ENCODE results near the gene CLASP2.

Gene CLASP2

DNA sequence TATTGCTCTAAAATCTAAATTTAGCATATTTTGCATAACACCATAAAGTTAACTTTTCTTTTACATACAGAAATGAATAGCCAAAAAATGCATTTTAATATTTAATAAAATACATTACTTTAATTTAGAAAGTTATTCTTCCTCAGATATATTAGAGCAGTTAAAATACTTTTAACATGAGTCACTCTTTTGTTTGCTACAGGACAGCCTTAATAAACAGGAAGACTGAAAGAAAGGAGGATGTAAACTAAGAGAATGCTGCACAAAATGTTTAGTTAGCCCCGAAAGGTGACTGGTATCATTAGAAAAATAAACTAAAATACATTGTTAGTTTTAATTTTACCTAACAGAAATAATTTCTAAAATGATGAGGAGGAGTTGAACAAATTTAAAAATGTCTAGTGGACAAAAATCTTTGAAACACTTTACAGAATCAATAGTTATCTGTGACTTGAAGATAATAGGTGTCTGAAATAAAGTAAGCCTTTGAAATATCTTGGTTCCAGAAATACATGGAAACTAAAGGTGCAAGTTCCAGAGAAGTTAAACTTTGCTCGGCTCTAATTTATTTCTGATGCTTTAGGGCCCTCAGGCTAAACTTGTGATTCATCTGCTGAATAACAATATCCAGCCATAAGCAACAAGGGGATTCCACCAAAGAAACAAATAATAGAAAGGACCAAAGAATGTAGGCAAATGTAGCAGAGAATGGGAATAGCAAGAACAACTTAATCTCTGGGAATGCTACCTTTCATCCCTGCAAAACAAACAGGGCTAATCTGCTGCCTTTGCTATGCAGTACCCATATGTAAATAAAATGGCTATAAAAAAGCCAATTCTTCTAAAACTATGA lies 139.5 kb downstream of the CLASP2 start:
- peak; percentile 65 for ATAC-seq
- no peak for TF ChIP-seq OSR1 (CRISPR knock-in tag; IDR thresholded peaks at IDR 0.05)
- no peak for TF ChIP-seq POU6F1 (CRISPR knock-in tag; IDR thresholded peaks at IDR 0.05; ENCODE audit: borderline replicate concordance, low read depth)
- TF ChIP-seq CSDC2 (CRISPR knock-in tag; IDR thresholded peaks at IDR 0.05) = no peak
- TF ChIP-seq, protein P1, sequence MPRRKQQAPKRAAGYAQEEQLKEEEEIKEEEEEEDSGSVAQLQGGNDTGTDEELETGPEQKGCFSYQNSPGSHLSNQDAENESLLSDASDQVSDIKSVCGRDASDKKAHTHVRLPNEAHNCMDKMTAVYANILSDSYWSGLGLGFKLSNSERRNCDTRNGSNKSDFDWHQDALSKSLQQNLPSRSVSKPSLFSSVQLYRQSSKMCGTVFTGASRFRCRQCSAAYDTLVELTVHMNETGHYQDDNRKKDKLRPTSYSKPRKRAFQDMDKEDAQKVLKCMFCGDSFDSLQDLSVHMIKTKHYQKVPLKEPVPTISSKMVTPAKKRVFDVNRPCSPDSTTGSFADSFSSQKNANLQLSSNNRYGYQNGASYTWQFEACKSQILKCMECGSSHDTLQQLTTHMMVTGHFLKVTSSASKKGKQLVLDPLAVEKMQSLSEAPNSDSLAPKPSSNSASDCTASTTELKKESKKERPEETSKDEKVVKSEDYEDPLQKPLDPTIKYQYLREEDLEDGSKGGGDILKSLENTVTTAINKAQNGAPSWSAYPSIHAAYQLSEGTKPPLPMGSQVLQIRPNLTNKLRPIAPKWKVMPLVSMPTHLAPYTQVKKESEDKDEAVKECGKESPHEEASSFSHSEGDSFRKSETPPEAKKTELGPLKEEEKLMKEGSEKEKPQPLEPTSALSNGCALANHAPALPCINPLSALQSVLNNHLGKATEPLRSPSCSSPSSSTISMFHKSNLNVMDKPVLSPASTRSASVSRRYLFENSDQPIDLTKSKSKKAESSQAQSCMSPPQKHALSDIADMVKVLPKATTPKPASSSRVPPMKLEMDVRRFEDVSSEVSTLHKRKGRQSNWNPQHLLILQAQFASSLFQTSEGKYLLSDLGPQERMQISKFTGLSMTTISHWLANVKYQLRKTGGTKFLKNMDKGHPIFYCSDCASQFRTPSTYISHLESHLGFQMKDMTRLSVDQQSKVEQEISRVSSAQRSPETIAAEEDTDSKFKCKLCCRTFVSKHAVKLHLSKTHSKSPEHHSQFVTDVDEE (CRISPR knock-in tag; IDR thresholded peaks at IDR 0.05) = no peak
- no peak for TF ChIP-seq ZC3H10 (CRISPR knock-in tag; IDR thresholded peaks at IDR 0.05)
- no peak for TF ChIP-seq CSRNP3 (CRISPR knock-in tag; IDR thresholded peaks at IDR 0.05)
- TF ChIP-seq PPARA (CRISPR knock-in tag; IDR thresholded peaks at IDR 0.05; ENCODE audit: borderline replicate concordance) = no peak
- TF ChIP-seq PATZ1 (CRISPR knock-in tag; IDR thresholded peaks at IDR 0.05; ENCODE audit: borderline replicate concordance) = no peak
- TF ChIP-seq, protein P2, sequence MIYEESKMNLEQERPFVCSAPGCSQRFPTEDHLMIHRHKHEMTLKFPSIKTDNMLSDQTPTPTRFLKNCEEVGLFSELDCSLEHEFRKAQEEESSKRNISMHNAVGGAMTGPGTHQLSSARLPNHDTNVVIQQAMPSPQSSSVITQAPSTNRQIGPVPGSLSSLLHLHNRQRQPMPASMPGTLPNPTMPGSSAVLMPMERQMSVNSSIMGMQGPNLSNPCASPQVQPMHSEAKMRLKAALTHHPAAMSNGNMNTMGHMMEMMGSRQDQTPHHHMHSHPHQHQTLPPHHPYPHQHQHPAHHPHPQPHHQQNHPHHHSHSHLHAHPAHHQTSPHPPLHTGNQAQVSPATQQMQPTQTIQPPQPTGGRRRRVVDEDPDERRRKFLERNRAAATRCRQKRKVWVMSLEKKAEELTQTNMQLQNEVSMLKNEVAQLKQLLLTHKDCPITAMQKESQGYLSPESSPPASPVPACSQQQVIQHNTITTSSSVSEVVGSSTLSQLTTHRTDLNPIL (CRISPR knock-in tag; IDR thresholded peaks at IDR 0.05; ENCODE audit: low read depth) = no peak
- no peak for TF ChIP-seq ISL1 (CRISPR knock-in tag; IDR thresholded peaks at IDR 0.05)
- no peak for TF ChIP-seq BACH2 (CRISPR knock-in tag; IDR thresholded peaks at IDR 0.05; ENCODE audit: borderline replicate concordance)
- no peak for TF ChIP-seq TOX (CRISPR knock-in tag; IDR thresholded peaks at IDR 0.05; ENCODE audit: borderline replicate concordance)
- no peak for TF ChIP-seq SNAI2 (CRISPR knock-in tag; IDR thresholded peaks at IDR 0.05)
- TF ChIP-seq GLIS3 (CRISPR knock-in tag; IDR thresholded peaks at IDR 0.05) = no peak

- ATAC-seq = no peak
- TF ChIP-seq OSR1 (CRISPR knock-in tag; IDR thresholded peaks at IDR 0.05) (no peak), ESRRG (CRISPR knock-in tag; IDR thresholded peaks at IDR 0.05) (no peak), GLIS3 (CRISPR knock-in tag; IDR thresholded peaks at IDR 0.05) (no peak), ZFP3 (CRISPR knock-in tag; IDR thresholded peaks at IDR 0.05) (no peak), ZNF8 (CRISPR knock-in tag; IDR thresholded peaks at IDR 0.05) (no peak), CSDC2 (CRISPR knock-in tag; IDR thresholded peaks at IDR 0.05) (no peak), RARB (CRISPR knock-in tag; IDR thresholded peaks at IDR 0.05) (no peak), SNAI2 (CRISPR knock-in tag; IDR thresholded peaks at IDR 0.05) (no peak)
- TF ChIP-seq, protein P2 (CRISPR knock-in tag; IDR thresholded peaks at IDR 0.05; ENCODE audit: low read depth) = no peak
Observed at GRCh38 chr3:33577588-33577987, 140.5 kb downstream of the CLASP2 start.

GRCh38 chr3:33577173-33577572 lies 140.9 kb downstream of the CLASP2 start:
- no peak for ATAC-seq
- TF ChIP-seq BACH2 (CRISPR knock-in tag; IDR thresholded peaks at IDR 0.05; ENCODE audit: borderline replicate concordance) (no peak), OSR1 (CRISPR knock-in tag; IDR thresholded peaks at IDR 0.05) (no peak), TOX (CRISPR knock-in tag; IDR thresholded peaks at IDR 0.05; ENCODE audit: borderline replicate concordance) (no peak), CSDC2 (CRISPR knock-in tag; IDR thresholded peaks at IDR 0.05) (no peak), ZFP30 (CRISPR knock-in tag; IDR thresholded peaks at IDR 0.05) (no peak), CSRNP3 (CRISPR knock-in tag; IDR thresholded peaks at IDR 0.05) (no peak), PPARA (CRISPR knock-in tag; IDR thresholded peaks at IDR 0.05; ENCODE audit: borderline replicate concordance) (no peak)
- TF ChIP-seq, protein P1 (CRISPR knock-in tag; IDR thresholded peaks at IDR 0.05) = no peak

All from SK-N-SH treated with all-trans-retinoic acid at 6 μM for 48 hours (cell line).